Neural cell (in vitro differentiated cells): Measurements from ENCODE around the gene ZFP36.

ENCODE experiments used
- EP300 ChIP-seq: fragments of 450-650 bp; conservative IDR thresholded peaks from 2 replicates; pipeline ENCODE4 v1.6.1; 2014; ENCODE audit warnings: antibody characterized with exemption, mild to moderate bottlenecking, moderate library complexity; ENCODE audit not compliant: poor library complexity, severe bottlenecking
- EZH2 ChIP-seq: fragments of 200-600, 300-800 bp; shearing (Covaris generic), sonication (generic); IDR thresholded peaks from 2 replicates; pipeline ENCODE4 v1.6.1; 2014; ENCODE audit warnings: antibody characterized with exemption, low read length, borderline replicate concordance, mild to moderate bottlenecking; ENCODE audit not compliant: insufficient read depth, poor library complexity, severe bottlenecking
- POLR2AphosphoS5 ChIP-seq: IDR thresholded peaks from 2 replicates; pipeline ENCODE4 v1.6.1; 2012
- REST ChIP-seq: IDR thresholded peaks from 2 replicates; pipeline ENCODE4 v1.6.1; 2012; ENCODE audit warnings: borderline replicate concordance
- SMC3 ChIP-seq: fragments of 450-650 bp; conservative IDR thresholded peaks from 2 replicates; pipeline ENCODE4 v1.6.1; 2014; ENCODE audit warnings: antibody characterized with exemption, mild to moderate bottlenecking, moderate library complexity; ENCODE audit not compliant: poor library complexity
- TAF1 ChIP-seq: IDR thresholded peaks from 2 replicates; pipeline ENCODE4 v1.6.1; 2012; ENCODE audit warnings: low read depth
- TF ChIP-seq, protein P1 (sequence below): fragments of 450-650 bp; IDR thresholded peaks from 2 replicates; pipeline ENCODE4 v1.5.1; 2014; ENCODE audit warnings: antibody characterized with exemption, mild to moderate bottlenecking, moderate library complexity; ENCODE audit not compliant: poor library complexity, severe bottlenecking

- no peak for TF ChIP-seq TAF1
- TF ChIP-seq, protein P1, sequence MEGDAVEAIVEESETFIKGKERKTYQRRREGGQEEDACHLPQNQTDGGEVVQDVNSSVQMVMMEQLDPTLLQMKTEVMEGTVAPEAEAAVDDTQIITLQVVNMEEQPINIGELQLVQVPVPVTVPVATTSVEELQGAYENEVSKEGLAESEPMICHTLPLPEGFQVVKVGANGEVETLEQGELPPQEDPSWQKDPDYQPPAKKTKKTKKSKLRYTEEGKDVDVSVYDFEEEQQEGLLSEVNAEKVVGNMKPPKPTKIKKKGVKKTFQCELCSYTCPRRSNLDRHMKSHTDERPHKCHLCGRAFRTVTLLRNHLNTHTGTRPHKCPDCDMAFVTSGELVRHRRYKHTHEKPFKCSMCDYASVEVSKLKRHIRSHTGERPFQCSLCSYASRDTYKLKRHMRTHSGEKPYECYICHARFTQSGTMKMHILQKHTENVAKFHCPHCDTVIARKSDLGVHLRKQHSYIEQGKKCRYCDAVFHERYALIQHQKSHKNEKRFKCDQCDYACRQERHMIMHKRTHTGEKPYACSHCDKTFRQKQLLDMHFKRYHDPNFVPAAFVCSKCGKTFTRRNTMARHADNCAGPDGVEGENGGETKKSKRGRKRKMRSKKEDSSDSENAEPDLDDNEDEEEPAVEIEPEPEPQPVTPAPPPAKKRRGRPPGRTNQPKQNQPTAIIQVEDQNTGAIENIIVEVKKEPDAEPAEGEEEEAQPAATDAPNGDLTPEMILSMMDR: no peak
- TF ChIP-seq EP300: no peak
- TF ChIP-seq EZH2: no peak
- TF ChIP-seq POLR2AphosphoS5: no peak
- TF ChIP-seq SMC3: no peak
- no peak for TF ChIP-seq REST
These were observed 30.7 kb upstream of the ZFP36 start for GRCh38 chr19:39375929-39376328.
